IMR-90 (cell line): ENCODE data around the gene CCDC92. TPM values are rescaled to one million over a fixed set of nuclear protein-coding genes. Genes with fewer than 3 reads are reported as not detected.

Experiments
- ATAC-seq: fragments of 200-7000 bp; cut with Tn5 transposase; 2 replicates; pipeline ENCODE4 v1.9.1; 2020; ENCODE audit warnings: low read depth, mild to moderate bottlenecking, moderate library complexity
- BruUV-seq: library from RNA; stranded (reverse); fragments of 400-500 nt; replicated peaks from 2 replicates; lab custom pipeline; 2021; lab: Mats Ljungman, UMichigan
- CTCF ChIA-PET: fragments of 300-600 bp; formaldehyde crosslinking; extraction: SDS; loops from one replicate; lab custom pipeline; 2021; ENCODE audit warnings: antibody characterized with exemption; lab: Yijun Ruan, JAX
- POLR2A ChIA-PET: fragments of 300-600 bp; sonication (Branson Sonifier 250); formaldehyde crosslinking; loops from one replicate; lab custom pipeline; 2022; ENCODE audit warnings: antibody characterized with exemption; ENCODE audit not compliant: unreplicated experiment; lab: Charles Lee
- DNase-seq: peaks from one replicate; pipeline ENCODE4 v3.0.0; 2013
- H2AFZ ChIP-seq: replicated peaks from 2 replicates; pipeline ENCODE3; 2013; ENCODE audit warnings: low read length, mild to moderate bottlenecking; ENCODE audit not compliant: poor library complexity
- H2AK5ac ChIP-seq: 2 replicates; pipeline ENCODE4 v1.6.1; 2013; ENCODE audit warnings: low read depth, low read length, inconsistent platforms
- H2AK9ac ChIP-seq: replicated peaks from 2 replicates; pipeline ENCODE3; 2013; ENCODE audit warnings: mild to moderate bottlenecking, low read depth, low read length, moderate library complexity; ENCODE audit not compliant: poor library complexity
- H2BK120ac ChIP-seq: 2 replicates; pipeline ENCODE4 v1.6.1; 2013; ENCODE audit warnings: low read depth, low read length, inconsistent platforms
- H2BK15ac ChIP-seq: 3 replicates; pipeline ENCODE4 v1.6.1; 2013; ENCODE audit warnings: low read depth, low read length, inconsistent platforms
- H2BK20ac ChIP-seq: 2 replicates; pipeline ENCODE4 v1.6.1; 2013; ENCODE audit warnings: low read depth, mild to moderate bottlenecking, inconsistent platforms, low read length, moderate library complexity
- H2BK5ac ChIP-seq: 2 replicates; pipeline ENCODE4 v1.6.1; 2013; ENCODE audit warnings: mild to moderate bottlenecking, low read depth, low read length, inconsistent platforms; ENCODE audit not compliant: poor library complexity, severe bottlenecking
- H3K14ac ChIP-seq: replicated peaks from 2 replicates; pipeline ENCODE4 v1.6.1; 2013; ENCODE audit warnings: low read depth, low read length, inconsistent platforms
- H3K18ac ChIP-seq: 2 replicates; pipeline ENCODE4 v1.6.1; 2013; ENCODE audit warnings: low read depth, low read length, control low read depth
- H3K23ac ChIP-seq: 2 replicates; pipeline ENCODE4 v1.6.1; 2013; ENCODE audit warnings: low read depth, low read length, inconsistent platforms
- H3K27ac ChIP-seq: 2 replicates; pipeline ENCODE4 v1.5.1; 2013; ENCODE audit warnings: mild to moderate bottlenecking, control low read depth, low read length; ENCODE audit not compliant: insufficient read depth
- H3K27me3 ChIP-seq: 2 replicates; pipeline ENCODE4 v1.6.1; 2013; ENCODE audit warnings: low read length; ENCODE audit not compliant: control insufficient read depth, insufficient read depth
- H3K36me3 ChIP-seq: 2 replicates; pipeline ENCODE4 v1.6.1; 2013; ENCODE audit warnings: low read length, mixed read lengths; ENCODE audit not compliant: control insufficient read depth, insufficient read depth
- H3K4ac ChIP-seq: 2 replicates; pipeline ENCODE4 v1.6.1; 2013; ENCODE audit warnings: low read depth, low read length, inconsistent platforms
- H3K4me1 ChIP-seq: 2 replicates; pipeline ENCODE4 v1.6.1; 2013; ENCODE audit warnings: low read length, mixed read lengths; ENCODE audit not compliant: control insufficient read depth, insufficient read depth
- H3K4me2 ChIP-seq: 2 replicates; pipeline ENCODE4 v1.6.1; 2013; ENCODE audit warnings: low read depth, mild to moderate bottlenecking, control low read depth, low read length, moderate library complexity
- H3K4me3 ChIP-seq: 2 replicates; pipeline ENCODE4 v1.5.1; 2013; ENCODE audit warnings: low read depth, mild to moderate bottlenecking, control low read depth, low read length, moderate library complexity; ENCODE audit not compliant: insufficient read depth
- H3K56ac ChIP-seq: 2 replicates; pipeline ENCODE4 v1.6.1; 2013; ENCODE audit warnings: low read length, inconsistent platforms; ENCODE audit not compliant: insufficient read depth; ENCODE audit errors: extremely low read depth
- H3K79me1 ChIP-seq, 2 experiments: 2 replicates each; pipeline ENCODE4 v1.6.1; 2013; ENCODE audit warnings: low read length in 2 of 2, inconsistent platforms in 1 of 2, low read depth in 1 of 2
- H3K9ac ChIP-seq: 2 replicates; pipeline ENCODE4 v1.6.1; 2013; ENCODE audit warnings: low read depth, low read length, control low read depth
- H3K9me1 ChIP-seq: 2 replicates; pipeline ENCODE4 v1.6.1; 2013; ENCODE audit warnings: low read length, inconsistent platforms; ENCODE audit not compliant: insufficient read depth
- H3K9me3 ChIP-seq: 2 replicates; pipeline ENCODE4 v1.6.1; 2013; ENCODE audit warnings: low read length; ENCODE audit not compliant: control insufficient read depth, insufficient read depth
- H4K20me1 ChIP-seq: 2 replicates; pipeline ENCODE4 v1.6.1; 2013; ENCODE audit warnings: low read length, inconsistent platforms; ENCODE audit not compliant: insufficient read depth
- H4K5ac ChIP-seq: 2 replicates; pipeline ENCODE4 v1.6.1; 2013; ENCODE audit warnings: mild to moderate bottlenecking, low read depth, low read length, control low read depth
- H4K8ac ChIP-seq, 2 experiments: 2 replicates each; pipeline ENCODE4 v1.6.1; 2013; ENCODE audit warnings: low read depth in 2 of 2, low read length in 2 of 2, control low read depth in 1 of 2, inconsistent platforms in 1 of 2
- H4K91ac ChIP-seq: 2 replicates; pipeline ENCODE4 v1.6.1; 2013; ENCODE audit warnings: low read depth, low read length, inconsistent platforms; ENCODE audit not compliant: insufficient read depth
- BHLHE40 ChIP-seq: fragments of 150-350 bp; IDR thresholded peaks from 2 replicates; pipeline ENCODE4 v1.6.1; 2016; ENCODE audit warnings: mild to moderate bottlenecking, low read depth, low read length
- CEBPB ChIP-seq: IDR thresholded peaks from 2 replicates; pipeline ENCODE4 v1.6.1; 2012; ENCODE audit warnings: low read depth, low read length, improper control_type of control experiment
- CHD1 ChIP-seq: IDR thresholded peaks from 2 replicates; pipeline ENCODE4 v1.6.1; 2012; ENCODE audit warnings: low read depth, low read length, improper control_type of control experiment
- FOS ChIP-seq: fragments of 150-350 bp; IDR thresholded peaks from 2 replicates; pipeline ENCODE4 v1.6.1; 2016; ENCODE audit warnings: low read depth, low read length
- MAZ ChIP-seq: IDR thresholded peaks from 2 replicates; pipeline ENCODE4 v1.6.1; 2012; ENCODE audit warnings: low read depth, mild to moderate bottlenecking, low read length, improper control_type of control experiment, moderate library complexity, borderline replicate concordance
- NFE2L2 ChIP-seq: fragments of 150-350 bp; IDR thresholded peaks from 2 replicates; pipeline ENCODE4 v1.6.1; 2016; ENCODE audit warnings: low read depth, mild to moderate bottlenecking, low read length
- POLR2A ChIP-seq: IDR thresholded peaks from 2 replicates; pipeline ENCODE4 v1.6.1; 2012; ENCODE audit warnings: mild to moderate bottlenecking, low read depth, low read length
- RAD21 ChIP-seq: IDR thresholded peaks from 2 replicates; pipeline ENCODE4 v1.6.1; 2012; ENCODE audit warnings: low read length, improper control_type of control experiment
- RFX5 ChIP-seq: IDR thresholded peaks from 2 replicates; pipeline ENCODE4 v1.8.0; 2012; ENCODE audit warnings: low read depth, mild to moderate bottlenecking, low read length, moderate library complexity
- SMC3 ChIP-seq: fragments of 150-350 bp; IDR thresholded peaks from 2 replicates; pipeline ENCODE4 v1.6.1; 2016; ENCODE audit warnings: low read depth, mild to moderate bottlenecking, antibody characterized with exemption, low read length, moderate library complexity
- WGBS, 2 experiments: methylation state at CpG; one replicate each; pipeline versions ENCODE4 v1.1.5 to v1.1.7; 2013; ENCODE audit warnings: missing lambda C conversion rate in 2 of 2; ENCODE audit not compliant: insufficient read length in 1 of 2; ENCODE audit errors: extremely low coverage in 2 of 2; 5-methylcytosine and 5-hydroxymethylcytosine counted together
- dilution Hi-C: fragments of 300-500 bp; cut with HindIII; formaldehyde crosslinking; loops from one replicate; pipeline ENCODE4 v1.14.3; 2018; ENCODE audit warnings: low sequenced_read_pairs; ENCODE audit not compliant: unreplicated experiment
- in situ Hi-C: fragments of 300-500 bp; cut with MboI; formaldehyde crosslinking; loops from 3 replicates; pipeline ENCODE4 v1.14.3; 2019; ENCODE audit warnings: low sequenced_read_pairs, inconsistent platforms, mixed read lengths
- intact Hi-C: fragments of 100-400 bp; cut with micrococcal nuclease; formaldehyde crosslinking; loops from 2 replicates; pipeline ENCODE4 v1.10.0; 2022
- polyA plus RNA-seq, 3 experiments: library from polyadenylated mRNA; depleted of rRNA; stranded (reverse); fragments of >200 nt; gene quantifications; 2 replicates each; pipeline ENCODE4 v1.2.3, GENCODE V29; 2012; ENCODE audit warnings: low replicate concordance in 1 of 3
- total RNA-seq: library from RNA; depleted of rRNA; stranded (reverse); fragments of >200 nt; gene quantifications from 2 replicates; pipeline ENCODE4 v1.2.3, GENCODE V29; 2012
- TF ChIP-seq, protein P1 (sequence below): conservative IDR thresholded peaks from 2 replicates; pipeline ENCODE4 v1.5.1; 2012; ENCODE audit warnings: mild to moderate bottlenecking, low read depth, low read length, improper control_type of control experiment
- TF ChIP-seq, protein P2 (sequence below): fragments of 150-350 bp; IDR thresholded peaks from 2 replicates; pipeline ENCODE4 v1.6.1; 2017; ENCODE audit warnings: mild to moderate bottlenecking, antibody characterized with exemption, low read length, low read depth
- TF ChIP-seq, protein P3 (sequence below): fragments of 150-350 bp; IDR thresholded peaks from 2 replicates; pipeline ENCODE4 v1.6.1; 2016; ENCODE audit warnings: low read depth, mild to moderate bottlenecking, low read length, moderate library complexity, borderline replicate concordance

Gene CCDC92
- total and polyA plus RNA-seq, 2 of the 4 experiments (the other 2 are of a cell fraction) = 5.7 to 55.5 TPM

DNA sequence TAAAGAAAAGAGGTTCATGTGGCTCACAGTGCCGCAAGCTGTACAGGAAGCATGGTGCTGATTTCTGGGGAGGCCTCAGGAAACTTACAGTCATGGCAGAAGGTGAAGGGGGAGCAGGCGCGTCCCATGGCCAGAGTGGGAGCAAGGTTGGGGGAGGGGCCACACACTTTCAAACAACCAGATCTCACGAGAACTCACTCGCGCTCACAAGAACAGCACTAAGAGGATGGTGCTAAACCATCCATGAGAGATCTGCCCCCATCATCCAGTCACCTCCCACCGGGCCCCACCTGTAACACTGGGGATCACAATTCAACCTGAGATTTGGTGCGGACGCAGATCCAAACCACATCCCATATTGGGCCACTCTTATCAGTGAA, 80.5 kb downstream of the CCDC92 start:
- no peak overlapping the region for H3K18ac ChIP-seq
- H3K36me3 ChIP-seq = no peaks in the 10 kb centered on the region
- intact Hi-C loops = no loop called here
- H3K14ac ChIP-seq = no peak overlapping the region
- H3K4me3 ChIP-seq = no peak overlapping the region
- in situ Hi-C loops = no loop called here
- CTCF ChIA-PET = no interaction called here
- H3K4ac ChIP-seq = no peak overlapping the region
- H2AK9ac ChIP-seq = no peak overlapping the region
- no peak overlapping the region for H4K91ac ChIP-seq
- no peak overlapping the region for H2BK15ac ChIP-seq
- H3K4me1 ChIP-seq = peaks cover 4% of the 10 kb centered on the region
- H3K23ac ChIP-seq = no peak overlapping the region
- 0 out of 2 replicates have a peak, but pooled peaks cover 3% of the 10 kb centered on the region for H3K9me3 ChIP-seq
- H3K9ac ChIP-seq = no peak overlapping the region
- no peaks in the 10 kb centered on the region for H3K9me1 ChIP-seq
- no peaks in the 10 kb centered on the region for H3K79me1 ChIP-seq
- no peak overlapping the region for H3K56ac ChIP-seq
- no peak overlapping the region for H4K8ac ChIP-seq
- H4K5ac ChIP-seq = no peak overlapping the region
- H2AK5ac ChIP-seq = no peak overlapping the region
- H4K20me1 ChIP-seq = no peaks in the 10 kb centered on the region
- TF ChIP-seq CEBPB = no peak
- TF ChIP-seq, protein P1, sequence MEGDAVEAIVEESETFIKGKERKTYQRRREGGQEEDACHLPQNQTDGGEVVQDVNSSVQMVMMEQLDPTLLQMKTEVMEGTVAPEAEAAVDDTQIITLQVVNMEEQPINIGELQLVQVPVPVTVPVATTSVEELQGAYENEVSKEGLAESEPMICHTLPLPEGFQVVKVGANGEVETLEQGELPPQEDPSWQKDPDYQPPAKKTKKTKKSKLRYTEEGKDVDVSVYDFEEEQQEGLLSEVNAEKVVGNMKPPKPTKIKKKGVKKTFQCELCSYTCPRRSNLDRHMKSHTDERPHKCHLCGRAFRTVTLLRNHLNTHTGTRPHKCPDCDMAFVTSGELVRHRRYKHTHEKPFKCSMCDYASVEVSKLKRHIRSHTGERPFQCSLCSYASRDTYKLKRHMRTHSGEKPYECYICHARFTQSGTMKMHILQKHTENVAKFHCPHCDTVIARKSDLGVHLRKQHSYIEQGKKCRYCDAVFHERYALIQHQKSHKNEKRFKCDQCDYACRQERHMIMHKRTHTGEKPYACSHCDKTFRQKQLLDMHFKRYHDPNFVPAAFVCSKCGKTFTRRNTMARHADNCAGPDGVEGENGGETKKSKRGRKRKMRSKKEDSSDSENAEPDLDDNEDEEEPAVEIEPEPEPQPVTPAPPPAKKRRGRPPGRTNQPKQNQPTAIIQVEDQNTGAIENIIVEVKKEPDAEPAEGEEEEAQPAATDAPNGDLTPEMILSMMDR = no peak
- no peak for TF ChIP-seq MAZ
- no peak for TF ChIP-seq BHLHE40
- TF ChIP-seq, protein P2, sequence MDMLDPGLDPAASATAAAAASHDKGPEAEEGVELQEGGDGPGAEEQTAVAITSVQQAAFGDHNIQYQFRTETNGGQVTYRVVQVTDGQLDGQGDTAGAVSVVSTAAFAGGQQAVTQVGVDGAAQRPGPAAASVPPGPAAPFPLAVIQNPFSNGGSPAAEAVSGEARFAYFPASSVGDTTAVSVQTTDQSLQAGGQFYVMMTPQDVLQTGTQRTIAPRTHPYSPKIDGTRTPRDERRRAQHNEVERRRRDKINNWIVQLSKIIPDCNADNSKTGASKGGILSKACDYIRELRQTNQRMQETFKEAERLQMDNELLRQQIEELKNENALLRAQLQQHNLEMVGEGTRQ = no peak
- no peak for TF ChIP-seq CHD1
- no peak for TF ChIP-seq RAD21
- TF ChIP-seq RFX5 = no peak
- no peak for TF ChIP-seq SMC3
- TF ChIP-seq, protein P3, sequence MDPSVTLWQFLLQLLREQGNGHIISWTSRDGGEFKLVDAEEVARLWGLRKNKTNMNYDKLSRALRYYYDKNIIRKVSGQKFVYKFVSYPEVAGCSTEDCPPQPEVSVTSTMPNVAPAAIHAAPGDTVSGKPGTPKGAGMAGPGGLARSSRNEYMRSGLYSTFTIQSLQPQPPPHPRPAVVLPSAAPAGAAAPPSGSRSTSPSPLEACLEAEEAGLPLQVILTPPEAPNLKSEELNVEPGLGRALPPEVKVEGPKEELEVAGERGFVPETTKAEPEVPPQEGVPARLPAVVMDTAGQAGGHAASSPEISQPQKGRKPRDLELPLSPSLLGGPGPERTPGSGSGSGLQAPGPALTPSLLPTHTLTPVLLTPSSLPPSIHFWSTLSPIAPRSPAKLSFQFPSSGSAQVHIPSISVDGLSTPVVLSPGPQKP = no peak
- TF ChIP-seq NFE2L2 = no peak
- TF ChIP-seq FOS = no peak
- TF ChIP-seq POLR2A = no peak
- ATAC-seq (no peak), DNase-seq (no peak)
- POLR2A ChIA-PET = no interaction called here
- BruUV-seq = no TSS peak
- dilution Hi-C loops = no loop called here
- WGBS, 2 experiments = 100% methylated on average over 1 of the region's 9 CpGs; no CpG with 5 or more reads in 1 of the 2 experiments
- peaks cover 35% of the 10 kb centered on the region for H3K27me3 ChIP-seq
- no peak overlapping the region for H3K27ac ChIP-seq
- H3K4me2 ChIP-seq = no peak overlapping the region
- no peak overlapping the region for H2BK120ac ChIP-seq
- H2BK5ac ChIP-seq = no peak overlapping the region
- no peak overlapping the region for H2BK20ac ChIP-seq
- H2AFZ ChIP-seq = no peak overlapping the region
